Common myeloid progenitor, CD34-positive (primary cell): ENCODE measurements around the gene DLX6. TPM values are rescaled to one million over a fixed set of nuclear protein-coding genes. Genes with fewer than 3 reads are reported as not detected.

Experiments used
- CTCF ChIA-PET: fragments of 350-600 bp; sonication (Branson Sonifier 250); formaldehyde crosslinking; loops from one replicate; lab custom pipeline; 2021; ENCODE audit warnings: antibody characterized with exemption; lab: Charles Lee
- POLR2A ChIA-PET: fragments of 350-600 bp; sonication (Branson Sonifier 250); formaldehyde crosslinking; loops from one replicate; lab custom pipeline; 2021; ENCODE audit warnings: antibody characterized with exemption; lab: Charles Lee
- DNase-seq, 3 donors: peaks; one replicate each; pipeline versions ENCODE4 v3.0.0 to v3.0.0-alpha.2; 2013
- H3K27ac ChIP-seq, 2 experiments: 1 replicate in 1 of 2; 2 replicates in 1 of 2; pipeline ENCODE4 v1.7.0; 2013; ENCODE audit warnings: inconsistent platforms in 2 of 2, low read length in 2 of 2, mild to moderate bottlenecking in 2 of 2, low read depth in 1 of 2, moderate library complexity in 1 of 2; ENCODE audit not compliant: severe bottlenecking in 2 of 2, insufficient read depth in 1 of 2, poor library complexity in 1 of 2
- H3K27me3 ChIP-seq, 5 experiments: replicated peaks in 2 of 5; 1 replicate in 3 of 5; 2 replicates in 2 of 5; pipeline versions ENCODE4 v1.6.1 to v1.7.0; 2013; ENCODE audit warnings: low read length in 4 of 5, mild to moderate bottlenecking in 2 of 5, moderate library complexity in 2 of 5, inconsistent platforms in 1 of 5; ENCODE audit not compliant: insufficient read depth in 5 of 5, control insufficient read depth in 4 of 5
- H3K36me3 ChIP-seq, 4 experiments: 1 replicate in 2 of 4; 2 replicates in 2 of 4; pipeline versions ENCODE4 v1.6.1 to v1.7.0; 2013; ENCODE audit warnings: low read length in 3 of 4, control low read depth in 1 of 4, mild to moderate bottlenecking in 1 of 4; ENCODE audit not compliant: control insufficient read depth in 4 of 4, insufficient read depth in 4 of 4
- H3K4me1 ChIP-seq, 4 experiments: 1 replicate in 3 of 4; 2 replicates in 1 of 4; pipeline versions ENCODE4 v1.6.1 to v1.7.1; 2013; ENCODE audit warnings: low read length in 3 of 4, mild to moderate bottlenecking in 3 of 4, control low read depth in 1 of 4, inconsistent platforms in 1 of 4, moderate library complexity in 1 of 4; ENCODE audit not compliant: control insufficient read depth in 4 of 4, insufficient read depth in 4 of 4; ENCODE audit errors: control extremely low read depth in 1 of 4
- H3K4me3 ChIP-seq, 7 experiments: 1 replicate in 4 of 7; 2 replicates in 3 of 7; pipeline versions ENCODE4 v1.5.1 to v1.7.0; 2013; ENCODE audit warnings: mild to moderate bottlenecking in 7 of 7, low read length in 6 of 7, moderate library complexity in 6 of 7, inconsistent platforms in 2 of 7, low read depth in 2 of 7, control low read depth in 1 of 7; ENCODE audit not compliant: insufficient read depth in 4 of 7, control insufficient read depth in 1 of 7; ENCODE audit errors: extremely low read depth in 1 of 7
- H3K9me3 ChIP-seq, 5 experiments: 1 replicate in 4 of 5; 2 replicates in 1 of 5; pipeline versions ENCODE4 v1.6.1 to v1.7.1; 2013; ENCODE audit warnings: low read length in 4 of 5, mild to moderate bottlenecking in 2 of 5, inconsistent platforms in 1 of 5, low read depth in 1 of 5, moderate library complexity in 1 of 5; ENCODE audit not compliant: control insufficient read depth in 4 of 5, insufficient read depth in 2 of 5; ENCODE audit errors: control extremely low read depth in 1 of 5
- WGBS: methylation state at CpG from one replicate; pipeline ENCODE4 v1.1.5; 2013; ENCODE audit not compliant: insufficient coverage; 5-methylcytosine and 5-hydroxymethylcytosine counted together
- polyA plus RNA-seq: library from polyadenylated mRNA; unstranded; fragments of 120-200 nt; gene quantifications from one replicate; pipeline ENCODE4 v1.2.1, GENCODE V29; 2013

Gene DLX6
- not detected for polyA plus RNA-seq

- Histone ChIP-seq H3K36me3 (no peaks in the 10 kb centered on the region), H3K4me3 (peak within 1 kb of the TSS in 4 of 7 experiments; percentile 38 to 64 (median 46)), H3K9me3 (peaks cover 0 to 5% (median 0%) of the 10 kb centered on the region in 5 experiments), H3K27me3 (peaks cover 46 to 100% (median 65%) of the 10 kb centered on the region in 5 experiments), H3K4me1 (peaks cover 0 to 23% (median 12%) of the 10 kb centered on the region in 4 experiments), H3K27ac (no peak within 1 kb of the TSS)
- peak in 2 of 3 donors; percentile 71 to 73 for DNase-seq
- CTCF ChIA-PET = interaction anchor here (0.9 to 1.5 kb wide), 2 partner anchors 13 to 15 kb away, joined by 3 read pairs; no protein-coding TSS in a partner anchor
- POLR2A ChIA-PET = no interaction called here
- WGBS = 2% methylated on average over 35 of the region's 44 CpGs
Observed at GRCh38 chr7:97005183-97006054, at the start of gene DLX6. Gene DLX6 (plus strand): TSS chr7:97005553. CDS start chr7:97005978, 425 bp downstream.

GRCh38 chr7:96959135-96959534 is 46.2 kb upstream of the DLX6 start:
- DNase-seq = peak in 2 of 3 donors; percentile 17 to 32
- no peak overlapping the region for H3K27ac ChIP-seq
- peaks cover 0 to 3% (median 0%) of the 10 kb centered on the region in 5 experiments for H3K9me3 ChIP-seq
- H3K4me1 ChIP-seq = peaks cover 0 to 22% (median 7%) of the 10 kb centered on the region in 4 experiments
- ChIA-PET CTCF (interaction anchor here (1.5 kb wide), 1 partner anchor 9 kb away, joined by 4 read pairs; no protein-coding TSS in a partner anchor), POLR2A (no interaction called here)
- no peak overlapping the region for H3K4me3 ChIP-seq
- H3K36me3 ChIP-seq = no peaks in the 10 kb centered on the region
- no peaks in the 10 kb centered on the region for H3K27me3 ChIP-seq

- WGBS = 28% methylated on average over 8 of the region's 9 CpGs
- POLR2A ChIA-PET = interaction anchor here (0.6 kb wide), 1 partner anchor 757 kb away, joined by 4 read pairs; no protein-coding TSS in a partner anchor
- CTCF ChIA-PET = no interaction called here
Observed at GRCh38 chr7:96962221-96962885, 43.0 kb upstream of the DLX6 start.

GRCh38 chr7:96968981-96969380 is 36.4 kb upstream of the DLX6 start:
- no peaks in the 10 kb centered on the region for H3K27me3 ChIP-seq
- H3K27ac ChIP-seq = no peak overlapping the region
- no peaks in the 10 kb centered on the region for H3K36me3 ChIP-seq
- H3K9me3 ChIP-seq = no peaks in the 10 kb centered on the region
- no peak for DNase-seq
- CTCF ChIA-PET = no interaction called here
- POLR2A ChIA-PET = no interaction called here
- no peaks in the 10 kb centered on the region for H3K4me1 ChIP-seq
- H3K4me3 ChIP-seq = no peak overlapping the region
- WGBS = 100% methylated on average over 1 of the region's 2 CpGs

More at GRCh38 chr7:96962221-96962885, 43.0 kb upstream of the DLX6 start:
- Histone ChIP-seq H3K27ac (no peak overlapping the region), H3K4me3 (peak overlapping the region in 1 of 7 experiments; percentile 2), H3K4me1 (peaks cover 0 to 22% (median 7%) of the 10 kb centered on the region in 4 experiments), H3K27me3 (no peaks in the 10 kb centered on the region), H3K36me3 (no peaks in the 10 kb centered on the region), H3K9me3 (no peaks in the 10 kb centered on the region)
- peak; percentile 22 to 89 (median 69) for DNase-seq

GRCh38 chr7:96970739-96971138 is 34.6 kb upstream of the DLX6 start:
- no peaks in the 10 kb centered on the region for H3K36me3 ChIP-seq
- DNase-seq = no peak
- H3K4me3 ChIP-seq = no peak overlapping the region
- peaks cover 0 to 2% (median 0%) of the 10 kb centered on the region in 5 experiments for H3K27me3 ChIP-seq
- POLR2A ChIA-PET = no interaction called here
- no peaks in the 10 kb centered on the region for H3K4me1 ChIP-seq
- H3K27ac ChIP-seq = no peak overlapping the region
- CTCF ChIA-PET = no interaction called here
- no peaks in the 10 kb centered on the region for H3K9me3 ChIP-seq

- no peak overlapping the region for H3K27ac ChIP-seq
- H3K27me3 ChIP-seq = peaks cover 0 to 6% (median 0%) of the 10 kb centered on the region in 5 experiments
- no peaks in the 10 kb centered on the region for H3K4me1 ChIP-seq
- H3K4me3 ChIP-seq = no peak overlapping the region
- ChIA-PET CTCF (no interaction called here), POLR2A (no interaction called here)
- WGBS = 100% methylated on average over 2 of the region's 2 CpGs
- H3K9me3 ChIP-seq = no peaks in the 10 kb centered on the region
- H3K36me3 ChIP-seq = no peaks in the 10 kb centered on the region
- DNase-seq = no peak
Observed at GRCh38 chr7:96973986-96974385, 31.4 kb upstream of the DLX6 start.
